HPDE6-E6E7 (cell line): Measurements from ENCODE around the gene MAP1S.

Experiments
- DNase-seq: peaks from one replicate; pipeline ENCODE4 v3.0.0; 2011; ENCODE audit warnings: missing footprints; ENCODE audit errors: extremely low spot score

The MAP1S gene

GRCh38 chr19:17739121-17739875, 20.0 kb downstream of the MAP1S start:
- DNase-seq = no peak

- no peak for DNase-seq
Measured at GRCh38 chr19:17741456-17741855, 22.2 kb downstream of the MAP1S start.

GRCh38 chr19:17743874-17744580, 24.7 kb downstream of the MAP1S start:
- no peak for DNase-seq

- DNase-seq = peak; percentile 96
Measured at GRCh38 chr19:17747205-17748098, 28.2 kb downstream of the MAP1S start.

- no peak for DNase-seq
Measured at GRCh38 chr19:17748884-17749638, 29.8 kb downstream of the MAP1S start.

GRCh38 chr19:17749912-17750317, 30.6 kb downstream of the MAP1S start:
- DNase-seq = no peak

- DNase-seq = no peak
Measured at GRCh38 chr19:17751103-17751911, 32.0 kb downstream of the MAP1S start, which contains the start of gene FCHO1. FCHO1 (plus strand) TSS chr19:17751477; CDS start chr19:17755165, 3,688 bp downstream.

- no peak for DNase-seq
Measured at GRCh38 chr19:17751912-17752273, 32.6 kb downstream of the MAP1S start.

GRCh38 chr19:17752865-17753639, 33.8 kb downstream of the MAP1S start:
- DNase-seq = no peak

- DNase-seq = no peak
Measured at GRCh38 chr19:17753976-17754375, 34.7 kb downstream of the MAP1S start.

- no peak for DNase-seq
Measured at GRCh38 chr19:17754634-17755442, 35.6 kb downstream of the MAP1S start.

GRCh38 chr19:17755443-17755890, 36.2 kb downstream of the MAP1S start:
- no peak for DNase-seq

- DNase-seq = no peak
Measured at GRCh38 chr19:17755977-17756670, 36.8 kb downstream of the MAP1S start.

GRCh38 chr19:17757125-17757524, 37.8 kb downstream of the MAP1S start:
- peak; percentile 68 for DNase-seq

GRCh38 chr19:17758515-17758914, 39.2 kb downstream of the MAP1S start:
- DNase-seq = no peak

GRCh38 chr19:17761148-17761547, 41.9 kb downstream of the MAP1S start:
- no peak for DNase-seq

- DNase-seq = no peak
Measured at GRCh38 chr19:17762505-17763229, 43.4 kb downstream of the MAP1S start.

GRCh38 chr19:17764348-17764747, 45.1 kb downstream of the MAP1S start:
- no peak for DNase-seq
